PC-3 (cell line): ENCODE measurements around the gene ST8SIA4.

Experiments used
- EZH2 ChIP-seq: fragments of 300-600 bp; sonication (generic); IDR thresholded peaks from one replicate; pipeline ENCODE4 v1.6.1; 2017; ENCODE audit warnings: antibody characterized with exemption, mild to moderate bottlenecking, low read length; ENCODE audit not compliant: unreplicated experiment
- TF ChIP-seq, protein P1 (sequence below): fragments of 300-600 bp; sonication (generic); conservative IDR thresholded peaks from 2 replicates; pipeline ENCODE4 v1.5.1; 2017; ENCODE audit warnings: antibody characterized with exemption, low read depth, mild to moderate bottlenecking, low read length

DNA sequence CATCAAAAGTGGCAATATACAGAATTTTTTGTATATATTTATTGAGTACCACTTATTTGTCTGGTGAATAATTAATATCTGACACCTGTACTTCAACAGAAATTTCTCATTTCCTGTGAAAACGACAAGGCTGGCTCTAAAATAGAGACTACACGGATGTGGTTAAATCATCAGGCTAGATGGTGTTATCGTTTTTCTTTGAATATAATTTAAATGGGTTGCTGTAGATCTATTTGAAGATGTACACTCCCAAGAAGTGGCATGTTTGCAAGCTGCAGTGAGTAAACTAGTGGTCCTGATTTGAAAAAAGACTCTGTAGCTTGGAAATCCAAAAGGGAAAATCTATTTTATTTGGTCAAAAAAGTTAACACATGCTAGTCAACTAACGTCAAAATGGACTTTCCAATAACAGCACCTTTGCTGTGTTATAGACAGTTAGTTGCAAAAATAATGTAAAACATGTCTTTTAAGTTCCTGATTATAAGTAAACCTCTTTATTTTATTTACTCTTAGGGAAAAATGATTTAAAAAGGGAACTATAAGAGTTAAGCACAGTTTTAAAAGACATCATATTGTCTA, 13.8 kb downstream of the ST8SIA4 start:
- TF ChIP-seq, protein P1, sequence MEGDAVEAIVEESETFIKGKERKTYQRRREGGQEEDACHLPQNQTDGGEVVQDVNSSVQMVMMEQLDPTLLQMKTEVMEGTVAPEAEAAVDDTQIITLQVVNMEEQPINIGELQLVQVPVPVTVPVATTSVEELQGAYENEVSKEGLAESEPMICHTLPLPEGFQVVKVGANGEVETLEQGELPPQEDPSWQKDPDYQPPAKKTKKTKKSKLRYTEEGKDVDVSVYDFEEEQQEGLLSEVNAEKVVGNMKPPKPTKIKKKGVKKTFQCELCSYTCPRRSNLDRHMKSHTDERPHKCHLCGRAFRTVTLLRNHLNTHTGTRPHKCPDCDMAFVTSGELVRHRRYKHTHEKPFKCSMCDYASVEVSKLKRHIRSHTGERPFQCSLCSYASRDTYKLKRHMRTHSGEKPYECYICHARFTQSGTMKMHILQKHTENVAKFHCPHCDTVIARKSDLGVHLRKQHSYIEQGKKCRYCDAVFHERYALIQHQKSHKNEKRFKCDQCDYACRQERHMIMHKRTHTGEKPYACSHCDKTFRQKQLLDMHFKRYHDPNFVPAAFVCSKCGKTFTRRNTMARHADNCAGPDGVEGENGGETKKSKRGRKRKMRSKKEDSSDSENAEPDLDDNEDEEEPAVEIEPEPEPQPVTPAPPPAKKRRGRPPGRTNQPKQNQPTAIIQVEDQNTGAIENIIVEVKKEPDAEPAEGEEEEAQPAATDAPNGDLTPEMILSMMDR: no peak
- TF ChIP-seq EZH2: no peak
